Spleen (tissue), 11 donors: ENCODE measurements around the gene PEX10. TPM values are rescaled to one million over a fixed set of nuclear protein-coding genes. Genes with fewer than 3 reads are reported as not detected.
A peak's percentile ranks its signal among the peaks of the same experiment; 100 is the strongest.

Experiments
- DNase-seq: peaks from one replicate; pipeline ENCODE4 v3.0.0-alpha.2; 2020
- H3K27ac ChIP-seq, 8 donors: fragments of 200-600 bp; sonication (generic) in 7 of 8; 1 replicate in 4 of 8; 2 replicates in 4 of 8; pipeline versions ENCODE4 v1.5.0 to v1.8.0; 2016 to 2021; ENCODE audit warnings: inconsistent platforms in 4 of 8, mild to moderate bottlenecking in 4 of 8, moderate library complexity in 1 of 8
- H3K27me3 ChIP-seq, 7 donors: fragments of 200-600 bp; sonication (generic) in 6 of 7; replicated peaks in 1 of 7; 1 replicate in 4 of 7; 2 replicates in 3 of 7; pipeline versions ENCODE4 v1.5.0 to v1.8.0; 2016 to 2021; ENCODE audit warnings: inconsistent platforms in 3 of 7, mild to moderate bottlenecking in 1 of 7
- H3K36me3 ChIP-seq, 6 donors: fragments of 200-600 bp; sonication (generic) in 5 of 6; 1 replicate in 4 of 6; 2 replicates in 2 of 6; pipeline versions ENCODE4 v1.5.0 to v1.8.0; 2016 to 2021; ENCODE audit warnings: inconsistent platforms in 2 of 6
- H3K4me1 ChIP-seq, 6 donors: fragments of 200-600 bp; sonication (generic) in 5 of 6; 1 replicate in 3 of 6; 2 replicates in 3 of 6; pipeline versions ENCODE4 v1.5.0 to v1.8.0; 2016 to 2021; ENCODE audit warnings: inconsistent platforms in 3 of 6
- H3K4me3 ChIP-seq, 8 donors: fragments of 200-600 bp; sonication (generic) in 7 of 8; 1 replicate in 4 of 8; 2 replicates in 4 of 8; pipeline versions ENCODE4 v1.5.0 to v1.8.0; 2016 to 2021; ENCODE audit warnings: inconsistent platforms in 4 of 8, mild to moderate bottlenecking in 4 of 8, moderate library complexity in 2 of 8
- H3K9me3 ChIP-seq, 8 donors: fragments of 200-600 bp; sonication (generic) in 7 of 8; 1 replicate in 4 of 8; 2 replicates in 4 of 8; pipeline versions ENCODE4 v1.5.0 to v1.8.0; 2016 to 2021; ENCODE audit warnings: inconsistent platforms in 4 of 8
- CTCF ChIP-seq, 11 experiments: fragments of 200-600 bp in 7 of 11; fragments of 450-650 bp in 4 of 11; sonication (generic) in 4 of 11; IDR thresholded peaks in 8 of 11; conservative IDR thresholded peaks in 3 of 11; 1 replicate in 7 of 11; 2 replicates in 4 of 11; pipeline versions ENCODE4 v1.4.0 to v1.8.0; 2016 to 2021; ENCODE audit warnings: antibody characterized with exemption in 11 of 11, inconsistent platforms in 4 of 11, mild to moderate bottlenecking in 1 of 11
- POLR2A ChIP-seq, 3 donors: fragments of 450-650 bp; IDR thresholded peaks; one replicate each; pipeline ENCODE4 v1.5.1; 2017; ENCODE audit warnings: antibody characterized with exemption in 3 of 3, mild to moderate bottlenecking in 1 of 3
- POLR2AphosphoS5 ChIP-seq, 3 donors: sonication (generic); formaldehyde crosslinking; IDR thresholded peaks; one replicate each; pipeline ENCODE4 v1.5.1; 2017; ENCODE audit warnings: antibody characterized with exemption in 3 of 3
- WGBS, 5 donors: extraction: QIAGEN DNeasy Blood & Tissue Kit in 3 of 5; methylation state at CpG; one replicate each; pipeline versions ENCODE4 v1.1.5 to v1.1.7; 2013 to 2018; 5-methylcytosine and 5-hydroxymethylcytosine counted together
- intact Hi-C: fragments of 100-400 bp; cut with DNase I; formaldehyde crosslinking; loops from one replicate; pipeline ENCODE4 v1.15.0; 2023; ENCODE audit warnings: low total_unique reads
- polyA plus RNA-seq, 3 donors: library from polyadenylated mRNA; stranded (reverse); fragments of 200-250 nt; gene quantifications; one replicate each; pipeline ENCODE4 v1.2.1, GENCODE V29; 2013
- total RNA-seq, 7 donors: library from RNA; depleted of rRNA in 3 of 7; stranded (reverse); fragments of >200 nt in 3 of 7; fragmentation: NEBNext Ultra II Directional in 4 of 7; extraction: Animal tissue kit (Norgen Biotek cat#: 25700) in 4 of 7; gene quantifications; one replicate each; pipeline versions ENCODE4 v1.1.0 to v1.2.1, GENCODE V29; 2016 to 2021
- donor health status: healthy with polysubstance abuse.
- donor health status: DM: no; HTN: no; CAD: no; lungs with moderate emphysema.
- donor health status: DM: no; HTN: no; CAD: no.
- donor health status: Bipolar disorder and iron deficiency.
- donor health status: healthy.
- donor health status: DM: no; HTN: no; CAD: no.
- donor health status: DM: yes; HTN: yes; CAD: no.

Gene PEX10
- total and polyA plus RNA-seq, 10 donors, result 10.2 to 19.1 (median 16.1) TPM

GRCh38 chr1:2399890-2400575 is 12.3 kb downstream of the PEX10 start:
- DNase-seq, result no peak
- H3K4me1 ChIP-seq, result peaks cover 0 to 60% (median 11%) of the 10 kb centered on the region in 6 donors
- no peaks in the 10 kb centered on the region for H3K27me3 ChIP-seq
- peaks cover 0 to 100% (median 96%) of the 10 kb centered on the region in 6 donors for H3K36me3 ChIP-seq
- H3K4me3 ChIP-seq, result no peak overlapping the region
- H3K9me3 ChIP-seq, result no peaks in the 10 kb centered on the region
- WGBS, 5 donors, result 90 to 93% (median 93%) methylated on average over 21 to 22 of the region's 22 CpGs
- H3K27ac ChIP-seq, result no peak overlapping the region
- intact Hi-C loops, result no loop called here
- peak in 2 of 3 donors; percentile 11 to 46 for TF ChIP-seq POLR2AphosphoS5 (IDR thresholded peaks at IDR 0.05)
- TF ChIP-seq CTCF (IDR thresholded peaks at IDR 0.05 in 8 of 11, conservative IDR thresholded peaks at IDR 0.05 in 3 of 11), result no peak

- no peak overlapping the region for H3K27ac ChIP-seq
- intact Hi-C loops, result no loop called here
- H3K36me3 ChIP-seq, result peaks cover 0 to 100% (median 90%) of the 10 kb centered on the region in 6 donors
- DNase-seq, result no peak
- H3K4me3 ChIP-seq, result no peak overlapping the region
- peaks cover 8 to 60% (median 17%) of the 10 kb centered on the region in 6 donors for H3K4me1 ChIP-seq
- no peaks in the 10 kb centered on the region for H3K27me3 ChIP-seq
- WGBS, 5 donors, result 92 to 98% (median 96%) methylated on average over 4 to 7 of the region's 7 CpGs
- H3K9me3 ChIP-seq, result no peaks in the 10 kb centered on the region
- peak in 1 of 3 donors; percentile 11 for TF ChIP-seq POLR2AphosphoS5 (IDR thresholded peaks at IDR 0.05)
- TF ChIP-seq CTCF (IDR thresholded peaks at IDR 0.05 in 8 of 11, conservative IDR thresholded peaks at IDR 0.05 in 3 of 11), result no peak
Observed at GRCh38 chr1:2398871-2399270, 13.5 kb downstream of the PEX10 start.

GRCh38 chr1:2397007-2397679 is 15.2 kb downstream of the PEX10 start:
- intact Hi-C loops, result no loop called here
- no peak for DNase-seq
- 88 to 96% (median 93%) methylated on average over 19 of the region's 19 CpGs for WGBS, 5 donors
- TF ChIP-seq POLR2AphosphoS5 (IDR thresholded peaks at IDR 0.05) (peak in 2 of 3 donors; percentile 29 to 58), POLR2A (IDR thresholded peaks at IDR 0.05) (no peak), CTCF (IDR thresholded peaks at IDR 0.05 in 8 of 11, conservative IDR thresholded peaks at IDR 0.05 in 3 of 11) (no peak)
- Histone ChIP-seq H3K27me3 (no peaks in the 10 kb centered on the region), H3K4me1 (peaks cover 16 to 74% (median 33%) of the 10 kb centered on the region in 6 donors), H3K4me3 (no peak overlapping the region), H3K27ac (no peak overlapping the region), H3K36me3 (peaks cover 0 to 94% (median 72%) of the 10 kb centered on the region in 6 donors), H3K9me3 (no peaks in the 10 kb centered on the region)

- WGBS, 5 donors, result 85 to 93% (median 91%) methylated on average over 5 of the region's 5 CpGs
- no peaks in the 10 kb centered on the region for H3K27me3 ChIP-seq
- no peak overlapping the region for H3K4me3 ChIP-seq
- TF ChIP-seq CTCF (IDR thresholded peaks at IDR 0.05 in 8 of 11, conservative IDR thresholded peaks at IDR 0.05 in 3 of 11) (no peak), POLR2A (IDR thresholded peaks at IDR 0.05) (no peak), POLR2AphosphoS5 (IDR thresholded peaks at IDR 0.05) (no peak)
- intact Hi-C loops, result no loop called here
- no peaks in the 10 kb centered on the region for H3K9me3 ChIP-seq
- no peak overlapping the region for H3K27ac ChIP-seq
- peaks cover 16 to 74% (median 34%) of the 10 kb centered on the region in 6 donors for H3K4me1 ChIP-seq
- no peak for DNase-seq
- peaks cover 0 to 87% (median 66%) of the 10 kb centered on the region in 6 donors for H3K36me3 ChIP-seq
Observed at GRCh38 chr1:2396476-2396875, 15.9 kb downstream of the PEX10 start.
